Liver (tissue), 9 donors: ENCODE results near the gene PLXNA2. TPM values are rescaled to one million over a fixed set of nuclear protein-coding genes. Genes with fewer than 3 reads are reported as not detected.
A peak's percentile ranks its signal among the peaks of the same experiment; 100 is the strongest.

ENCODE experiments used
- DNase-seq: peaks from one replicate; pipeline ENCODE4 v3.0.0-alpha.2; 2017; ENCODE audit warnings: low spot score
- H3K27ac ChIP-seq, 2 donors: one replicate each; pipeline ENCODE4 v1.7.0; 2013; ENCODE audit warnings: inconsistent platforms in 2 of 2, low read length in 2 of 2, control low read depth in 1 of 2, low read depth in 1 of 2, mild to moderate bottlenecking in 1 of 2
- H3K27me3 ChIP-seq, 4 donors: one replicate each; pipeline versions ENCODE4 v1.6.1 to v1.7.0; 2013; ENCODE audit warnings: low read length in 3 of 4, inconsistent platforms in 1 of 4, mild to moderate bottlenecking in 1 of 4, moderate library complexity in 1 of 4; ENCODE audit not compliant: control insufficient read depth in 4 of 4, insufficient read depth in 4 of 4
- H3K36me3 ChIP-seq, 4 donors: one replicate each; pipeline versions ENCODE4 v1.6.1 to v1.7.0; 2013; ENCODE audit warnings: low read length in 3 of 4, mild to moderate bottlenecking in 3 of 4, low read depth in 1 of 4, moderate library complexity in 1 of 4; ENCODE audit not compliant: control insufficient read depth in 4 of 4, insufficient read depth in 3 of 4
- H3K4me1 ChIP-seq, 4 donors: one replicate each; pipeline versions ENCODE4 v1.6.1 to v1.7.0; 2013; ENCODE audit warnings: low read length in 3 of 4, mild to moderate bottlenecking in 3 of 4, moderate library complexity in 1 of 4; ENCODE audit not compliant: control insufficient read depth in 4 of 4, insufficient read depth in 4 of 4
- H3K4me3 ChIP-seq, 3 donors: one replicate each; pipeline versions ENCODE4 v1.6.1 to v1.7.0; 2013; ENCODE audit warnings: low read length in 3 of 3, control low read depth in 1 of 3, low read depth in 1 of 3, mild to moderate bottlenecking in 1 of 3
- H3K9ac ChIP-seq, 2 donors: one replicate each; pipeline ENCODE4 v1.7.0; 2013; ENCODE audit warnings: low read length in 2 of 2, mild to moderate bottlenecking in 2 of 2, moderate library complexity in 2 of 2, control low read depth in 1 of 2, low read depth in 1 of 2
- H3K9me3 ChIP-seq, 4 donors: one replicate each; pipeline versions ENCODE4 v1.6.1 to v1.7.0; 2013; ENCODE audit warnings: low read length in 3 of 4; ENCODE audit not compliant: control insufficient read depth in 4 of 4
- ATF3 ChIP-seq: IDR thresholded peaks from 2 replicates; pipeline ENCODE4 v1.6.1; 2016; ENCODE audit warnings: antibody characterized with exemption
- CTCF ChIP-seq: fragments of 150-350 bp; IDR thresholded peaks from 2 replicates; pipeline ENCODE4 v1.5.1; 2017; ENCODE audit warnings: improper control_type of control experiment, low read depth, low read length; ENCODE audit not compliant: missing input control
- EGR1 ChIP-seq, 2 donors: IDR thresholded peaks; 2 replicates each; pipeline ENCODE4 v1.6.1; 2016 to 2018; ENCODE audit warnings: antibody characterized with exemption in 2 of 2, low read depth in 2 of 2
- FOXA2 ChIP-seq: IDR thresholded peaks from 2 replicates; pipeline ENCODE4 v1.6.1; 2016; ENCODE audit warnings: antibody characterized with exemption
- GABPA ChIP-seq, 2 donors: IDR thresholded peaks in 1 of 2; conservative IDR thresholded peaks in 1 of 2; 2 replicates each; pipeline ENCODE4 v1.6.1; 2016; ENCODE audit warnings: antibody characterized with exemption in 2 of 2, mild to moderate bottlenecking in 1 of 2, moderate library complexity in 1 of 2
- HNF4A ChIP-seq, 2 donors: conservative IDR thresholded peaks; 2 replicates each; pipeline ENCODE4 v1.6.1; 2016; ENCODE audit warnings: antibody characterized with exemption in 2 of 2, mild to moderate bottlenecking in 2 of 2
- HNF4G ChIP-seq: IDR thresholded peaks from 2 replicates; pipeline ENCODE4 v1.6.1; 2016; ENCODE audit warnings: antibody characterized with exemption
- NR2F2 ChIP-seq: IDR thresholded peaks from 2 replicates; pipeline ENCODE4 v1.6.1; 2016; ENCODE audit warnings: antibody characterized with exemption
- RAD21 ChIP-seq, 2 donors: IDR thresholded peaks; 2 replicates each; pipeline ENCODE4 v1.6.1; 2016; ENCODE audit warnings: antibody characterized with exemption in 2 of 2, mild to moderate bottlenecking in 2 of 2
- REST ChIP-seq: IDR thresholded peaks from 2 replicates; pipeline ENCODE4 v1.6.1; 2016; ENCODE audit warnings: antibody characterized with exemption, mild to moderate bottlenecking
- RXRA ChIP-seq, 2 donors: IDR thresholded peaks; 2 replicates each; pipeline ENCODE4 v1.6.1; 2017 to 2018; ENCODE audit warnings: antibody characterized with exemption in 2 of 2, mild to moderate bottlenecking in 1 of 2
- SP1 ChIP-seq: IDR thresholded peaks from 2 replicates; pipeline ENCODE4 v1.6.1; 2018; ENCODE audit warnings: antibody characterized with exemption, mild to moderate bottlenecking
- TAF1 ChIP-seq: conservative IDR thresholded peaks from 2 replicates; pipeline ENCODE4 v1.6.1; 2016; ENCODE audit warnings: antibody characterized with exemption, mild to moderate bottlenecking
- YY1 ChIP-seq: IDR thresholded peaks from 2 replicates; pipeline ENCODE4 v1.6.1; 2016; ENCODE audit warnings: antibody characterized with exemption, mild to moderate bottlenecking
- ZBTB33 ChIP-seq: IDR thresholded peaks from 2 replicates; pipeline ENCODE4 v1.6.1; 2016; ENCODE audit warnings: antibody characterized with exemption
- WGBS: extraction: QIAGEN DNeasy Blood & Tissue Kit; methylation state at CpG from one replicate; pipeline ENCODE4 v1.1.7; 2013; 5-methylcytosine and 5-hydroxymethylcytosine counted together
- polyA plus RNA-seq, 2 donors: library from polyadenylated mRNA; stranded (reverse) in 1 of 2; unstranded in 1 of 2; fragments of 200-250 nt in 1 of 2; fragments of >200 nt in 1 of 2; fragmentation: Nextera tagmentation in 1 of 2; extraction: Ambion mirVana in 1 of 2; gene quantifications; one replicate each; pipeline versions ENCODE4 v1.2.1 to v1.2.3, GENCODE V29; 2013 to 2015
- total RNA-seq, 2 donors: library from RNA; depleted of rRNA; stranded (reverse); fragments of >200 nt; gene quantifications; one replicate each; pipeline ENCODE4 v1.2.3, GENCODE V29; 2014
- TF ChIP-seq, protein P1 (sequence below): IDR thresholded peaks from 2 replicates; pipeline ENCODE4 v1.6.1; 2016; ENCODE audit warnings: antibody characterized with exemption
- donor health status: healthy.
- donor health status: healthy.
- donor health status: healthy.
- donor health status: healthy.
- donor health status: healthy.

The PLXNA2 gene
- total and polyA plus RNA-seq, 4 donors: 1.8 to 9.2 (median 2.8) TPM

DNA sequence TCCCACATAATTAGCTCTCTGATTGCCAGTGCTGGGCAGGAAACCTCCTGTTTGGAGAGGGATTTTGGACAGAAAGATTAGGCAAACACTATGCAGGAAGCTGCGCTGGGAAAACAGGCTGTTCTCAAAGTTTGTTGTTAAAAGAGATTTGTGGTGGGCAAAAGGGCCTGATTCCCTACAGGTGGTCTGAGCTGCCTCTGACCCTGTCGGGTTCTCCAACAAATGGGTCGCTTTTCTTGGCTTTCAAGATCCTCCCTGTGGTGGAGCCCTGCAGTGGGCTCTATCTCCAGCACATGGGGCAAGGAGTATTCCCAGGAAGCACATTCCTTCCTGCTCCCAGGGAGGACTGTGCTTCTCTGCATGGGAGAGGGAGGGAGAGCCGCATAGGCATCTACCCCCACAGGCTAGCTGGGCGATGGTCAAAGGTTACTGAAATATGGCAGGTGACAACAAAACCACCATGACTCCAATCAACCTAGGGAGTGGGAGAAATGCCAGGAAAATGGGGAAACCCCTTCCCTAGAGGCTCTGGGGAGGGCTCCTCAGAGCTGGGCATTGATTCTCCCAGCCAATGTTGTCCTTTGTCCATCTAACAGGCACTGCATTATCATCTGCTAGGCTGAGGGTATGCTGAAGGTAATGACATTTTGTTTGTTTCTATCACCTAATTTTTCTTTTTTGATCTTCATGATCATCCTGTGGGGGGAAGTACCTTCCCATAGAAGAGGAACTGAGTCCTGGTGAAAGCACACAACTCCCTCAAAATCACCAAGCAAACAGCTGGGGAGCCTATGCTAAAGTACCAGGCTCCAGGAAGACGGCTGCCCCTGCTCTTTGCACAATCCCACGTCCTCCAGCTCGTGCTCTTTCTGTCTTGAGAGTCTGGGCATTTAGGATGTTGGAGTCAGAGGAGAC, 85.3 kb downstream of the PLXNA2 start (continued):
- TF ChIP-seq EGR1 (IDR thresholded peaks at IDR 0.05; ENCODE audit: low read depth in 2 of 2) (no peak), HNF4G (peak; percentile 57), RXRA (IDR thresholded peaks at IDR 0.05) (peak; percentile 38 to 57), FOXA2 (no peak), ATF3 (no peak)

DNA sequence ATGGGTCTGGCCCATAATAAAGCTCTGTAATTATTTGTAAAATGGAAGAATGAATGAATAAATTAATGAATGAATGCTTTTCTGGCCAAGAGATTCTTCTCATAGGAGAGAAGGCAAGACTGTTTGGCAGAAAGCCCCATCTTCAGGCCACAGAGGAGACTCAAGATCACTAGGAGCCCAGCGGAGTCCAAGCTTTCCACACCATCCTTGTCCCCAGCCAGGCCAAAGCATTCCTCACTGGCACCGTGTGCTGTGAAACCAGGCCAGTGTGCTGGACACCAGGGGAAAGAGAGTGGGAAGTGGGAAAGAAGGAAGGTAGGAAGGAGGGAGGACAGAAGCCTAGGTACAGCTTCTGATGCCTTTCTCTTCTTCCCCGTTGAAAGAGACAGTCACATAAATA, 86.4 kb downstream of the PLXNA2 start:
- Histone ChIP-seq H3K27ac (no peak overlapping the region), H3K9me3 (no peaks in the 10 kb centered on the region), H3K27me3 (no peaks in the 10 kb centered on the region), H3K36me3 (no peaks in the 10 kb centered on the region), H3K4me3 (no peak overlapping the region), H3K9ac (no peak overlapping the region), H3K4me1 (peaks cover 11 to 14% (median 14%) of the 10 kb centered on the region in 4 donors)
- no peak for TF ChIP-seq HNF4G
- TF ChIP-seq HNF4A (conservative IDR thresholded peaks at IDR 0.05): no peak
- TF ChIP-seq RAD21 (IDR thresholded peaks at IDR 0.05): no peak
- TF ChIP-seq TAF1: no peak
- no peak for TF ChIP-seq SP1
- TF ChIP-seq FOXA2: no peak
- TF ChIP-seq YY1: no peak
- TF ChIP-seq RXRA (IDR thresholded peaks at IDR 0.05): no peak
- DNase-seq: no peak
- 87% methylated on average over 3 of the region's 3 CpGs for WGBS

- Histone ChIP-seq H3K4me3 (no peak overlapping the region), H3K4me1 (peaks cover 11 to 14% (median 12%) of the 10 kb centered on the region in 4 donors), H3K27me3 (no peaks in the 10 kb centered on the region), H3K36me3 (no peaks in the 10 kb centered on the region), H3K9me3 (no peaks in the 10 kb centered on the region), H3K9ac (no peak overlapping the region), H3K27ac (no peak overlapping the region)
- DNase-seq: no peak
- 88% methylated on average over 2 of the region's 2 CpGs for WGBS
- TF ChIP-seq ATF3 (no peak), ZBTB33 (no peak), TAF1 (no peak), NR2F2 (no peak), GABPA (IDR thresholded peaks at IDR 0.05 in 1 of 2, conservative IDR thresholded peaks at IDR 0.05 in 1 of 2) (no peak), CTCF (no peak), REST (no peak), EGR1 (IDR thresholded peaks at IDR 0.05; ENCODE audit: low read depth in 2 of 2) (no peak), HNF4A (conservative IDR thresholded peaks at IDR 0.05) (no peak)
- TF ChIP-seq, protein P1, sequence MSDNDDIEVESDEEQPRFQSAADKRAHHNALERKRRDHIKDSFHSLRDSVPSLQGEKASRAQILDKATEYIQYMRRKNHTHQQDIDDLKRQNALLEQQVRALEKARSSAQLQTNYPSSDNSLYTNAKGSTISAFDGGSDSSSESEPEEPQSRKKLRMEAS: no peak
These were observed 87.4 kb downstream of the PLXNA2 start for GRCh38 chr1:208156741-208157140.
